Activated CD4-positive, alpha-beta T cell treated with anti-CD3 and anti-CD28 coated beads for 24 hours (primary cell): ENCODE measurements around the gene ZNF417.
"Not testable (repeated sequence)": the region's sequence is repeated elsewhere in the genome, so short reads cannot be mapped to it uniquely, and the experiment has no call there.

Source experiments
- DNase-seq, 2 donors: peaks; one replicate each; pipeline ENCODE4 v3.0.0-alpha.2; 2020; ENCODE audit warnings: low read depth in 2 of 2

Gene ZNF417

DNA sequence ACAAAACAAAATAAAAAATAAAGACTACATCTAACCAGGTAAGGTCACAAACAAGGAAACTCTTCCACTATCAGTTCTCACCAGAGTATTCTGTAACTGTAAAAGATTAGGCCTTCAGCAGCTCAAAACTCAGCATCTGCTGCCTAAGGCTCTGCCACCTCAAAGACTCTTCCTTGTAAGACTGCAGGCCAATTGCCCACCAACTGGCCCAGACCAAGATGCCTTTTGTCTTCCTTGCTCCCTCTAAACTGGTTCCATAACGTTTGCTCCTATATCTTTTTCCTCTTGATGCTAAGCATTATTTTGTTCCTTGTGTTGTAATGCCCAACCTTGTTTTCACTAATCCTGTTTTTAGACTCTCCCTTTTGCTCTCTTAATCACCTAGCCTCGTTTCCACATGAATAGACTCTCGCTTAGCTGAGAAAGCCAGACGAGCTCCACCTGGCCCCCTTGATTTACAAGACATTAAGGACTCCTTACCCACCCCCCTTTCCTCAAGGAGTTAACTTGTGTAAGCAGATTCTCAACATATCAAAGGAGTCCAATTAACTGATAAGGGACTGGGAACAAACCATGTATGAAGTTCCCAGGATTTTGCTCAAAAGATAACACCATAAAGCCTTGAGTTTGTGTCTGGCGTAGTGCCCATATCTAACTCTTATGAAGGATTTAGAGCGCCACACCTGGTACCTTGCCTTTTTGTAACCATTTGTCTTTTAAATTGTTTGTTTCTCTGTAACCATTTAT lies 29.0 kb downstream of the ZNF417 start:
- no peak for DNase-seq

DNA sequence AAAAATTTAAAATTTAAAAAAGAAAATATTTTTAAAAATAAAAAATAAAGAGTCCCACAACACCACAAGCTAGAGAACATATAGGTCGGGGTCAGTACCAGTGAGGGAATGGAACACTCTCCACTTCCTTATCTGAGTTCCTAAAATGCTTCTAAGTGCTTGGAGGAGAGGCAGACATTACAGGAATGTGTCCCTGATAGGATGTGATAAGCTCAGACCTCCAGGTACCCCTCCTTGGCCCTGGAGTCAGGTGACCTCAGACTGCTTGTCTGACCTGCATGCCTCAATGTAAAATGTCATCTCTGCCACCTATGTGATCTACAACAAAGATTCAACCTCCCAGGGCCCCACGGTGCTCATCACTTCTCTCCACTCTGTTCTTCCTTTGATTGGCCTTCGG lies 30.3 kb downstream of the ZNF417 start:
- no peak for DNase-seq

DNA sequence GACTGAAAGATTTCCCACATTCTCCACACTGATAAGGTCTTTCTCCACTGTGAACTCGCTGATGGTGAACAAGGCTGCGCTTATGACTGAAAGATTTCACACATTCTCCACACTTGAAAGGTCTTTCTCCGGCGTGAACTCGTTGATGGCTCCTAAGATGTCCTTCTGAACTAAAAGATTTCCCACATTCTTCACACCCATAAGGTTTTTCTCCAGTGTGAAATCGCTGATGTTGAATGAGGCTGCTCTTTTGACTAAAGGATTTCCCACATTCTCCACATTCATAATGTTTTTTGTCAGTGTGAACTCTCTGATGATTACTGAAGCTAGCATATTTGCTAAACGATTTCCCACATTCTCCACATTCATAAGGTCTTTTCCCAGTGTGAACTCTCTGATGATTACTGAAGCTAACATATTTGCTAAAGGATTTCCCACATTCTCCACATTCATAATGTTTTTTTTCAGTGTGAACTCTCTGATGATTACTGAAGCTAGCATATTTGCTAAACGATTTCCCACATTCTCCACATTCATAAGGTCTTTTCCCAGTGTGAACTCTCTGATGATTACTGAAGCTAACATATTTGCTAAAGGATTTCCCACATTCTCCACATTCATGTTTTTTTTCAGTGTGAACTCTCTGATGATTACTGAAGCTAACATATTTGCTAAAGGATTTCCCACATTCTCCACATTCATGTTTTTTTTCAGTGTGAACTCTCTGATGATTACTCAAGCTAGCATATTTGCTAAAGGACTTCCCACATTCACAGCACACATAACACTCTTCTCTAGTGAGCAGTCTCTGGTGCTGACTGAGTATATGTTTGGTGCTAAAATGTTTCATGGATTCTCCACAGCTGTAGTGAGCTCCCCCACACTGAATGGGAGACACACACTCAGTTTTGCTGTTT lies 42.3 kb downstream of the ZNF417 start:
- not testable (repeated sequence) for DNase-seq

DNA sequence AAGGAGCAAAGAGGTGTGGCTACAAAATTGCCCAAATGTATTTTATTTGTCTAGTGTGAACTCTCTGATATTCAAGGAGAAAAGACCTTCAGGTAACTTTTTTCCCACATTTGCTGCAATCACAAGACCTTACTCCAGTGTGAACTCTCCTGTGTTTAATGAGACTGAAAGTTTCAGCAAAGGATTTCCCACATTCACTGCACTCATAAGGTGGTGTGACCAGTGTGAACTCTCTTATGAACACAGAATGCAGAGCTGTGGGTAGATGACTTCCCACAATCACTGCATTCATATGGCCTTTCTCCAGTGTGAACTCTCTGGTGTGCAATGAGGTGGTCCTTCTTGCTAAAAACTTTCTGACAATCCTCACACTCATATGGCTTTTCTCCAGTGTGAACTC lies 43.9 kb downstream of the ZNF417 start:
- DNase-seq = no peak

DNA sequence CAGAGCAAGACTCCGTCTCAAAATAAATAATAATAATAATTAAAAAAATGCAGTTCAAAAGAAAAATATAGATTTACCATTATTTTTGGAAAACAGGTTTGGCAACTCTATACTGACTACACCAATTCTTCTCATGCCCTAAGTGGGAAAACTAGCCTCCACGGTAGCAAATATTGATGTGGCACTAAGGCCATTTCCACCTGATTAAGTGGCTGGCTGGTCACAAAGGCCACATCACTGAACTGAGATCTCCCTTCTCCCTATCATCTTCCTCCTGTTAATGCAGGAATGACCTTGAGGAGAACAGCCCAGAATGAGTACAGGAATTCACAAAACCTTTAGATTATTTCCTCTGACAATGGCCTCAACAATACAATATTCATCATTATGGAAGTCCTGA lies 46.2 kb downstream of the ZNF417 start:
- no peak for DNase-seq

DNA sequence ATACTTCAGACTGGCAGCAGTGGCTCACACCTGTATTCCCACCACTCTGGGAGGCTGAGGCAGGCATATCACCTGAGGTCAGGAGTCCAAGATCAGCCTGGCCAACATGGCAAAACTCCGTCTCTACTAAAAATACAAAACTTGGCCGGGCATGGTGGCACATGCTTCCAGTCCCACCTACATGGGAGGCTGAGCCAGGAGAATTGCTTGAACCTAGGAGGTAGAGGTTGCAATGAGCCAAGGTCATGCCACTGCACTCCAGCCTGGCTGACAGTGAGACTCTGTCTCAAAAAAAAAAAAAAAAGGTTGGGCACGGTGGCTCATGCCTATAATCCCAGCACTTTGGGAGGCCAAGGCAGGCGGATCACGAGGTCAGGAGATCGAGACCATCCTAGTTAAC lies 46.7 kb downstream of the ZNF417 start:
- DNase-seq = not testable (repeated sequence)

DNA sequence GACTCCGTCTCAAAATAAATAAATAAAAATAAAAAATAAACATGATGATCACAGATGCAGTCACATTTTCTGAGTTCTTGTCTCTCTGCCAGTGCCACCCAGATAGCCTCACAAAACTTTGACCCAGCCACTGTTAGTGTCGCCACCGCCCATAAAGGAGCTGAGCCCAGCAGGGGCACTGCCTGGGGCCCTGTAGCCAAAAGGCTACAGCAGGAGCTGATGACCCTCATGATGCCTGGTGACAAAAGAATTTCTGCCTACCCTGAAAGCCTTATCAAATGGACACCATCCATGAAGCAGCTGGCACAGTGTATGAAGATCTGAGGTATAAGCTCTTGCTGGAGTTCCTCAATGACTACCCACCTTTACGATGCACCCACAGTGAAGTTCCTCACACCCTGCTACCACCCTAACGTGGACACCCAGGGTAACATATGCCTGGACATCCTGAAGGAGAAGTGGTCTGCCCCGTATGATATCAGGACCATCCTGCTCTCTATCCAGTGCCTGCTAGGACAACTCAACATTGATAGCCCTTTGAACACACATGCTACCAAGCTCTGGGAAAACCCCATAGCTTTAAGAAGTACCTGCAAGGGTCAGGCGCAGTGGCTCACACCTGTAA lies 48.4 kb downstream of the ZNF417 start:
- DNase-seq = no peak
